WTC11 (cell line): Measurements from ENCODE around the gene FOXF2. TPM values are rescaled to one million over a fixed set of nuclear protein-coding genes. Genes with fewer than 3 reads are reported as not detected.

Experiments used
- ATAC-seq: fragments of 200-7000 bp; cut with Tn5 transposase; 2 replicates; pipeline ENCODE4 v1.10.0; 2021; ENCODE audit warnings: mild to moderate bottlenecking, moderate library complexity
- CTCF ChIA-PET: fragments of 300-600 bp; sonication (Branson Sonifier 250); formaldehyde crosslinking; loops from one replicate; lab custom pipeline; 2021; ENCODE audit warnings: antibody characterized with exemption; lab: Charles Lee
- POLR2A ChIA-PET: fragments of 350-600 bp; sonication (Branson Sonifier 250); formaldehyde crosslinking; loops from one replicate; lab custom pipeline; 2021; ENCODE audit warnings: antibody characterized with exemption; lab: Charles Lee
- DNase-seq: peaks from one replicate; pipeline ENCODE4 v3.0.0; 2021; ENCODE audit warnings: low spot score
- H3K27ac Mint-ChIP-seq: 2 replicates; pipeline ENCODE4 v1.8.0; 2021; ENCODE audit warnings: mixed read lengths
- H3K27me3 Mint-ChIP-seq: 2 replicates; pipeline ENCODE4 v1.8.0; 2021; ENCODE audit warnings: low read depth, mild to moderate bottlenecking, moderate library complexity, mixed read lengths
- H3K36me3 Mint-ChIP-seq: 2 replicates; pipeline ENCODE4 v1.8.0; 2021; ENCODE audit warnings: mixed read lengths
- H3K4me1 Mint-ChIP-seq: 2 replicates; pipeline ENCODE4 v1.8.0; 2022; ENCODE audit warnings: mixed read lengths
- H3K4me3 Mint-ChIP-seq: 2 replicates; pipeline ENCODE4 v1.8.0; 2021; ENCODE audit warnings: mild to moderate bottlenecking, moderate library complexity, mixed read lengths
- H3K9me3 Mint-ChIP-seq: 2 replicates; pipeline ENCODE4 v1.8.0; 2021; ENCODE audit warnings: mixed read lengths
- CBFB ChIP-seq: sonication (generic); formaldehyde crosslinking; IDR thresholded peaks from 2 replicates; pipeline ENCODE4 v1.8.1; 2022; ENCODE audit warnings: mild to moderate bottlenecking, low read depth, missing genetic modification reagents
- CREB1 ChIP-seq: sonication (generic); formaldehyde crosslinking; IDR thresholded peaks from 2 replicates; pipeline ENCODE4 v1.8.0; 2023; ENCODE audit warnings: mild to moderate bottlenecking, missing genetic modification reagents
- EMX1 ChIP-seq: fragments of 250-450 bp; sonication (Bioruptor Pico); IDR thresholded peaks from 2 replicates; pipeline ENCODE4 v1.8.0; 2021; ENCODE audit warnings: mild to moderate bottlenecking
- ESRRA ChIP-seq: sonication (generic); formaldehyde crosslinking; IDR thresholded peaks from 2 replicates; pipeline ENCODE4 v1.8.1; 2022; ENCODE audit warnings: mild to moderate bottlenecking, missing genetic modification reagents, borderline replicate concordance
- FOXJ3 ChIP-seq: sonication (generic); formaldehyde crosslinking; IDR thresholded peaks from 2 replicates; pipeline ENCODE4 v1.9.0; 2021; ENCODE audit warnings: missing genetic modification reagents, mild to moderate bottlenecking, borderline replicate concordance
- GABPB1 ChIP-seq: sonication (generic); formaldehyde crosslinking; IDR thresholded peaks from 2 replicates; pipeline ENCODE4 v1.8.1; 2023; ENCODE audit warnings: mild to moderate bottlenecking, missing genetic modification reagents
- GRHL2 ChIP-seq: fragments of 250-450 bp; sonication (Bioruptor Pico); IDR thresholded peaks from 2 replicates; pipeline ENCODE4 v1.8.0; 2022; ENCODE audit warnings: mild to moderate bottlenecking, moderate library complexity; ENCODE audit not compliant: insufficient replicate concordance, severe bottlenecking
- GTF2I ChIP-seq: fragments of 250-450 bp; sonication (Bioruptor Pico); conservative IDR thresholded peaks from 2 replicates; pipeline ENCODE4 v1.4.0; 2021; ENCODE audit warnings: mild to moderate bottlenecking
- KAT7 ChIP-seq: sonication (generic); formaldehyde crosslinking; IDR thresholded peaks from 2 replicates; pipeline ENCODE4 v1.8.1; 2023; ENCODE audit warnings: missing genetic modification reagents, mild to moderate bottlenecking, borderline replicate concordance
- MXD4 ChIP-seq: fragments of 250-450 bp; sonication (Bioruptor Pico); IDR thresholded peaks from 2 replicates; pipeline ENCODE4 v1.8.0; 2021; ENCODE audit warnings: mild to moderate bottlenecking, moderate library complexity, borderline replicate concordance
- NR3C1 ChIP-seq: sonication (generic); formaldehyde crosslinking; conservative IDR thresholded peaks from 2 replicates; pipeline ENCODE4 v1.8.1; 2023; ENCODE audit warnings: low read depth, mild to moderate bottlenecking, missing genetic modification reagents
- SMAD3 ChIP-seq: sonication (generic); formaldehyde crosslinking; IDR thresholded peaks from 2 replicates; pipeline ENCODE4 v1.8.0; 2022; ENCODE audit warnings: missing genetic modification reagents, mild to moderate bottlenecking, borderline replicate concordance
- SMAD4 ChIP-seq: sonication (generic); formaldehyde crosslinking; IDR thresholded peaks from 2 replicates; pipeline ENCODE4 v1.8.0; 2022; ENCODE audit warnings: mild to moderate bottlenecking, missing genetic modification reagents
- TCF7 ChIP-seq: sonication (generic); formaldehyde crosslinking; IDR thresholded peaks from 2 replicates; pipeline ENCODE4 v1.8.0; 2022; ENCODE audit warnings: mild to moderate bottlenecking, low read depth, missing genetic modification reagents, moderate library complexity
- TEAD1 ChIP-seq: sonication (generic); formaldehyde crosslinking; IDR thresholded peaks from 2 replicates; pipeline ENCODE4 v1.8.0; 2022; ENCODE audit warnings: mild to moderate bottlenecking, missing genetic modification reagents
- ZNF232 ChIP-seq: sonication (generic); formaldehyde crosslinking; IDR thresholded peaks from 2 replicates; pipeline ENCODE4 v1.8.0; 2022; ENCODE audit warnings: mild to moderate bottlenecking, missing genetic modification reagents
- ZNF423 ChIP-seq: fragments of 250-450 bp; sonication (Bioruptor Pico); IDR thresholded peaks from 2 replicates; pipeline ENCODE4 v2.1.2; 2022; ENCODE audit warnings: mild to moderate bottlenecking, moderate library complexity
- total RNA-seq: library from RNA; stranded (reverse); gene quantifications from 3 replicates; pipeline ENCODE4 v1.2.3, GENCODE V29; 2021
- TF ChIP-seq, protein P1 (sequence below): sonication (generic); formaldehyde crosslinking; IDR thresholded peaks from 2 replicates; pipeline ENCODE4 v1.8.1; 2022; ENCODE audit warnings: missing genetic modification reagents, borderline replicate concordance
- TF ChIP-seq, protein P2 (sequence below): sonication (generic); formaldehyde crosslinking; IDR thresholded peaks from 2 replicates; pipeline ENCODE4 v1.8.0; 2022; ENCODE audit warnings: missing genetic modification reagents
- TF ChIP-seq, protein P3 (sequence below): sonication (generic); formaldehyde crosslinking; IDR thresholded peaks from 2 replicates; pipeline ENCODE4 v1.8.1; 2023; ENCODE audit warnings: mild to moderate bottlenecking, missing genetic modification reagents
- TF ChIP-seq, protein P4 (sequence below): sonication (generic); formaldehyde crosslinking; IDR thresholded peaks from 2 replicates; pipeline ENCODE4 v1.8.1; 2022; ENCODE audit warnings: low read depth, mild to moderate bottlenecking, moderate library complexity, missing genetic modification reagents, borderline replicate concordance

FOXF2 gene
- total RNA-seq, 1 experiment from 2014 or later, result 0.11 TPM

DNA sequence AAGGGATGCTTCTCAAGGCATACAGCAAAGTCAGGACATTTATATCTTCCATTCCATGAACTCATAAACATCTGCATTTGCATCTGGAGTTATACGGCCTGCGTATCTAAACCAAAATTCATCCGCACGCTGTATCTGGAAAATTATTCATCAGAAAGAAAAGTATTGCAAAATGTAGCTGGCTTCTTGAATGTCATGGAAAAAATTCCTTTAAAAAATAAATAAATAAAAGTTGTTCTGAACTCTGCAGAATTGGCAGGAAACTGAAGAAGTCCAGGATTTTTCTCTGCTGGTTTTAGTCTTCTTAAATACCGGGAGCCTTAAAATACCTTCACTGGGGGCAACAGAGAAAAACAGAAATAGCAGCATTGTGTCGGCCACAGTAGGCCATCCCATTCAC, 23.7 kb upstream of the FOXF2 start (continued):
- TF ChIP-seq, protein P1, sequence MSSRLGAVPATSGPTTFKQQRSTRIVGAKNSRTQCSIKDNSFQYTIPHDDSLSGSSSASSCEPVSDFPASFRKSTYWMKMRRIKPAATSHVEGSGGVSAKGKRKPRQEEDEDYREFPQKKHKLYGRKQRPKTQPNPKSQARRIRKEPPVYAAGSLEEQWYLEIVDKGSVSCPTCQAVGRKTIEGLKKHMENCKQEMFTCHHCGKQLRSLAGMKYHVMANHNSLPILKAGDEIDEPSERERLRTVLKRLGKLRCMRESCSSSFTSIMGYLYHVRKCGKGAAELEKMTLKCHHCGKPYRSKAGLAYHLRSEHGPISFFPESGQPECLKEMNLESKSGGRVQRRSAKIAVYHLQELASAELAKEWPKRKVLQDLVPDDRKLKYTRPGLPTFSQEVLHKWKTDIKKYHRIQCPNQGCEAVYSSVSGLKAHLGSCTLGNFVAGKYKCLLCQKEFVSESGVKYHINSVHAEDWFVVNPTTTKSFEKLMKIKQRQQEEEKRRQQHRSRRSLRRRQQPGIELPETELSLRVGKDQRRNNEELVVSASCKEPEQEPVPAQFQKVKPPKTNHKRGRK, result no peak
- no peak for TF ChIP-seq SMAD4 (CRISPR knock-in tag)
- TF ChIP-seq ESRRA (CRISPR knock-in tag), result no peak
- no peak for TF ChIP-seq MXD4
- no peak for TF ChIP-seq EMX1 (CRISPR knock-in tag)
- no peak for TF ChIP-seq CBFB
- no peak for TF ChIP-seq GABPB1 (CRISPR knock-in tag)
- no peak for TF ChIP-seq ZNF232 (CRISPR knock-in tag)
- no peak for TF ChIP-seq SMAD3 (CRISPR knock-in tag)
- TF ChIP-seq, protein P2, sequence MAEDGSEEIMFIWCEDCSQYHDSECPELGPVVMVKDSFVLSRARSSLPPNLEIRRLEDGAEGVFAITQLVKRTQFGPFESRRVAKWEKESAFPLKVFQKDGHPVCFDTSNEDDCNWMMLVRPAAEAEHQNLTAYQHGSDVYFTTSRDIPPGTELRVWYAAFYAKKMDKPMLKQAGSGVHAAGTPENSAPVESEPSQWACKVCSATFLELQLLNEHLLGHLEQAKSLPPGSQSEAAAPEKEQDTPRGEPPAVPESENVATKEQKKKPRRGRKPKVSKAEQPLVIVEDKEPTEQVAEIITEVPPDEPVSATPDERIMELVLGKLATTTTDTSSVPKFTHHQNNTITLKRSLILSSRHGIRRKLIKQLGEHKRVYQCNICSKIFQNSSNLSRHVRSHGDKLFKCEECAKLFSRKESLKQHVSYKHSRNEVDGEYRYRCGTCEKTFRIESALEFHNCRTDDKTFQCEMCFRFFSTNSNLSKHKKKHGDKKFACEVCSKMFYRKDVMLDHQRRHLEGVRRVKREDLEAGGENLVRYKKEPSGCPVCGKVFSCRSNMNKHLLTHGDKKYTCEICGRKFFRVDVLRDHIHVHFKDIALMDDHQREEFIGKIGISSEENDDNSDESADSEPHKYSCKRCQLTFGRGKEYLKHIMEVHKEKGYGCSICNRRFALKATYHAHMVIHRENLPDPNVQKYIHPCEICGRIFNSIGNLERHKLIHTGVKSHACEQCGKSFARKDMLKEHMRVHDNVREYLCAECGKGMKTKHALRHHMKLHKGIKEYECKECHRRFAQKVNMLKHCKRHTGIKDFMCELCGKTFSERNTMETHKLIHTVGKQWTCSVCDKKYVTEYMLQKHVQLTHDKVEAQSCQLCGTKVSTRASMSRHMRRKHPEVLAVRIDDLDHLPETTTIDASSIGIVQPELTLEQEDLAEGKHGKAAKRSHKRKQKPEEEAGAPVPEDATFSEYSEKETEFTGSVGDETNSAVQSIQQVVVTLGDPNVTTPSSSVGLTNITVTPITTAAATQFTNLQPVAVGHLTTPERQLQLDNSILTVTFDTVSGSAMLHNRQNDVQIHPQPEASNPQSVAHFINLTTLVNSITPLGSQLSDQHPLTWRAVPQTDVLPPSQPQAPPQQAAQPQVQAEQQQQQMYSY (CRISPR knock-in tag), result no peak
- TF ChIP-seq ZNF423 (CRISPR knock-in tag), result no peak

DNA sequence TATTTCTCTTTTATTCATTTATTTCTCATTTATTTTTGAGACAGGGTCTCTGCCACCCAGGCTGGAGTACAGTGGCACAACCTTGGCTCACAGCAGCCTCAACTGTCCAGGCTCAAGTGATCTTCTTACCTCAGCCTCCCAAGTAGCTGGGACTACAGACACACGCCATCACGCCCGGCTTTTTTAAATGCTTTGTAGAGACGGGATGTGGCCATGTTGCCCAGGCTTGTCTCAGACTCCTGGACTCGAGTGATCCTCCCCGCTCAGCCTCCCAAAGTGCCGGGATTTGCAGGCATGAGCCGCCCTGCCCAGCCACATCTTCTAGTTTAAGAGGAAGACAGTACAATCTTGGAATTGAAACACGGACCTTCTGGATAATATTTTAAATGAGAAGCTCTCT, 21.6 kb upstream of the FOXF2 start:
- peaks cover 19% of the 10 kb centered on the region for H3K27me3 Mint-ChIP-seq
- no peak overlapping the region for H3K27ac Mint-ChIP-seq
- ATAC-seq, result no peak
- H3K36me3 Mint-ChIP-seq, result peaks cover 12% of the 10 kb centered on the region
- ChIA-PET POLR2A (no interaction called here), CTCF (no interaction called here)
- peaks cover 10% of the 10 kb centered on the region for H3K4me1 Mint-ChIP-seq
- H3K9me3 Mint-ChIP-seq, result peaks cover 20% of the 10 kb centered on the region
- H3K4me3 Mint-ChIP-seq, result no peak overlapping the region
- DNase-seq, result no peak
- TF ChIP-seq TEAD1 (CRISPR knock-in tag), result no peak
- TF ChIP-seq KAT7 (CRISPR knock-in tag), result no peak
- TF ChIP-seq FOXJ3 (CRISPR knock-in tag), result no peak
- TF ChIP-seq NR3C1, result no peak
- TF ChIP-seq, protein P3, sequence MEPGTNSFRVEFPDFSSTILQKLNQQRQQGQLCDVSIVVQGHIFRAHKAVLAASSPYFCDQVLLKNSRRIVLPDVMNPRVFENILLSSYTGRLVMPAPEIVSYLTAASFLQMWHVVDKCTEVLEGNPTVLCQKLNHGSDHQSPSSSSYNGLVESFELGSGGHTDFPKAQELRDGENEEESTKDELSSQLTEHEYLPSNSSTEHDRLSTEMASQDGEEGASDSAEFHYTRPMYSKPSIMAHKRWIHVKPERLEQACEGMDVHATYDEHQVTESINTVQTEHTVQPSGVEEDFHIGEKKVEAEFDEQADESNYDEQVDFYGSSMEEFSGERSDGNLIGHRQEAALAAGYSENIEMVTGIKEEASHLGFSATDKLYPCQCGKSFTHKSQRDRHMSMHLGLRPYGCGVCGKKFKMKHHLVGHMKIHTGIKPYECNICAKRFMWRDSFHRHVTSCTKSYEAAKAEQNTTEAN (CRISPR knock-in tag), result no peak
- TF ChIP-seq, protein P4, sequence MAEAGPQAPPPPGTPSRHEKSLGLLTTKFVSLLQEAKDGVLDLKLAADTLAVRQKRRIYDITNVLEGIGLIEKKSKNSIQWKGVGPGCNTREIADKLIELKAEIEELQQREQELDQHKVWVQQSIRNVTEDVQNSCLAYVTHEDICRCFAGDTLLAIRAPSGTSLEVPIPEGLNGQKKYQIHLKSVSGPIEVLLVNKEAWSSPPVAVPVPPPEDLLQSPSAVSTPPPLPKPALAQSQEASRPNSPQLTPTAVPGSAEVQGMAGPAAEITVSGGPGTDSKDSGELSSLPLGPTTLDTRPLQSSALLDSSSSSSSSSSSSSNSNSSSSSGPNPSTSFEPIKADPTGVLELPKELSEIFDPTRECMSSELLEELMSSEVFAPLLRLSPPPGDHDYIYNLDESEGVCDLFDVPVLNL (CRISPR knock-in tag), result no peak
- TF ChIP-seq TCF7 (CRISPR knock-in tag), result no peak
- no peak for TF ChIP-seq GRHL2 (CRISPR knock-in tag)
- TF ChIP-seq GTF2I (CRISPR knock-in tag), result no peak
- TF ChIP-seq GABPB1 (CRISPR knock-in tag), result no peak
- TF ChIP-seq CREB1 (CRISPR knock-in tag), result no peak
